ENCODE results near the gene ADGRL3. TPM values are rescaled to one million over a fixed set of nuclear protein-coding genes. Genes with fewer than 3 reads are reported as not detected.
"Not testable (repeated sequence)": the region's sequence is repeated elsewhere in the genome, so short reads cannot be mapped to it uniquely, and the experiment has no call there.

ADGRL3 gene
- total RNA-seq, 1 donor = under 0.01 TPM

DNA sequence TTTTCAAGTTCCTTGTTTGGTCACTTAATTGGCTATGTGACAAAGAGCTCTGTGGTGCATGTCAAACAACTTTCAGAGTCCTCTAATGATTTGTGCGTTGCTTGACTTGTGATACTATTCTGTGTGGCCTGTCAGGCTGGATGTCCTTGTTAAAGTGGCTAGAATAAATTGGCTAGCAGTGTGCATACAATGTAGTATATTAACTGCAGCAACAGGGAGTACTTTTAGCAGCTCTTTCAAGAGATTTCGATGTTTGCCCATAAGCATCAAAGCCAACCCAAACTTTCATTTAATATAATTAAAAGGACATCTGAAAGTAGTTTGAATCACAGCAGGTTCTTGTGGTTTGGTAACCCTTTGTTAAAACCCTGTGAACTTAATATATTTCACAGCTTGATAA is 718.9 kb downstream of the ADGRL3 start:
- Histone ChIP-seq H3K27me3 (ENCODE audit: insufficient read depth, low read length) (no peaks in the 10 kb centered on the region), H3K4me1 (ENCODE audit: insufficient read depth, low read length) (no peaks in the 10 kb centered on the region), H3K9me3 (ENCODE audit: low read depth, low read length) (no peaks in the 10 kb centered on the region), H3K4me3 (ENCODE audit: low read length) (no peak overlapping the region)

DNA sequence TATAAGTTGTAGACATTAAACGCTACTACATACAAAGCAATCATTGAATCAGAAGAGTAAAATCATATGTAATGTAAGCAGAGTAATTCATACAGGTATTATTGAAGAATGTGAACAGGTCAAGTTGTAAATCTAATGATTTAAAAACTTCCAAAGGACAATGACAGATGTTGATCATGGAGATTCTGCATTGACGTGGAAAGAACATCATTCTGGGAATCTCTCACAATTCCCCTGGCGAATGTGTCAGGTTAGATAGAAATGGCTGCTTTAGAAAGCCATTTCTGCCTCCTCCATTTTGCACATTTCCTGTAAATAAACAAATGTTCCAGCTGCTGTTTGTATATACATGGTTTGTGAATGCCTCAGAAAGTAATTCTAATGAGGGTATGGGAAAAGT is 719.4 kb downstream of the ADGRL3 start:
- H3K27me3 ChIP-seq (ENCODE audit: insufficient read depth, low read length) = no peaks in the 10 kb centered on the region
- H3K4me1 ChIP-seq (ENCODE audit: insufficient read depth, low read length) = no peaks in the 10 kb centered on the region
- no peak overlapping the region for H3K4me3 ChIP-seq (ENCODE audit: low read length)
- H3K9me3 ChIP-seq (ENCODE audit: low read depth, low read length) = no peaks in the 10 kb centered on the region

DNA sequence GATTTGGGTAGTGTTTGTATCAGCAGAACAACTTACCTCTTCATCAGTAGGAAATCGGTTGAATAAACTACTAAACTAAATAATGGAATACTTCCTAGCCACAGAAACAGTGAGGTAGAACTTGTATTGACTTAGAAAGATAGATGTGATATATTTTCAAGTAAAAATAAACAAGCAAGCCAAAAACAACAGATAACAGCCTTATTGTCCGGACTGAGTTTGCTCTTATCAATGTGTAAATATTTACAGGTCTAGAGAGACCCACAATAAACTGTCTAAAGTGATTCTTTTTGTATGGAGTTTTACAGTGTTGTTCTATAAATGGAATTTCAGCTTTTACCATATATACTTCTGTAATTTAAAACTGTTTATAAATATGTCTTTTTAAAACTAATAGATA is 721.8 kb downstream of the ADGRL3 start:
- H3K27me3 ChIP-seq (ENCODE audit: insufficient read depth, low read length) = no peaks in the 10 kb centered on the region

DNA sequence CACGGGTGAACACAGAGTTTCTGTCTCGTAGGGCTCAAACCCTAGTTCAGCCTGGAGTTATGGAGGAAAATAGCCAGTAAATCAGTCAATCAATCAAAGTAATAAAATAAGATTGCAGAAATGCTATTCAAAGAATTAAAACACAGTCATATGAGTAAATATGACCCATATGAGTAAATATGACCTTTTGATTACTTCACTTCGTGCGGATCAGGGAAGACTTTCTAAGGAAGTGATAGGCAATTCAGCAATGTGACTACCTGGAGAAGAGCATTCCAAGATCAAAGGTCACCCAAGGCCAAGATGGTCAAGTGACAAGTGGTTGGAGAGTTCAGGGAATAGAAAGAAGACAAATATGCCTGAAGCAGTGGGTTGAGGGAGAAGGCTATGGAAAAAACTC is 722.6 kb downstream of the ADGRL3 start:
- H3K4me3 ChIP-seq (ENCODE audit: low read length) = no peak overlapping the region
- no peaks in the 10 kb centered on the region for H3K27me3 ChIP-seq (ENCODE audit: insufficient read depth, low read length)
- H3K9me3 ChIP-seq (ENCODE audit: low read depth, low read length) = no peaks in the 10 kb centered on the region
- no peaks in the 10 kb centered on the region for H3K4me1 ChIP-seq (ENCODE audit: insufficient read depth, low read length)

More for the DNA sequence above, 721.8 kb downstream of the ADGRL3 start:
- H3K9me3 ChIP-seq (ENCODE audit: low read depth, low read length) = no peaks in the 10 kb centered on the region
- no peak overlapping the region for H3K4me3 ChIP-seq (ENCODE audit: low read length)
- no peaks in the 10 kb centered on the region for H3K4me1 ChIP-seq (ENCODE audit: insufficient read depth, low read length)

DNA sequence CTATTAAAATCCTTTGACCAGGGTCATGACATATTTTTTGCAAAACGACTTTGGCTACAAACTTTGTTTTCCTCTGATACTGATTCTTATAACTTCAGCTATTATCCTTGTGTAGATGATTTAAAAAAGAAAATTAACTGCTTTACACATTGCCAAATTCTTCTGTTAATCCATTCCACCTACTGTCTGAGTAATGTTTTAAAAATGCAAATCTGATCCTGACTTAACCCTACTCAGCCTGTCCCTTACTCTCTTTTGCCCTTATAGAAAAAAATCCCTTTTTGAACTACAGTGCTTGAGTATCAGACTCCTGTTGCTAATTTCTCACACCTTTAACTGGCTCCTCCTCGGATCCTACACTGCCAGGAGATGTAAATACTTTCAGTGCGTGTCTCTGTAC is 723.1 kb downstream of the ADGRL3 start:
- H3K27me3 ChIP-seq (ENCODE audit: insufficient read depth, low read length) = no peaks in the 10 kb centered on the region
- H3K9me3 ChIP-seq (ENCODE audit: low read depth, low read length) = no peaks in the 10 kb centered on the region
- H3K4me3 ChIP-seq (ENCODE audit: low read length) = no peak overlapping the region
- H3K4me1 ChIP-seq (ENCODE audit: insufficient read depth, low read length) = no peaks in the 10 kb centered on the region

DNA sequence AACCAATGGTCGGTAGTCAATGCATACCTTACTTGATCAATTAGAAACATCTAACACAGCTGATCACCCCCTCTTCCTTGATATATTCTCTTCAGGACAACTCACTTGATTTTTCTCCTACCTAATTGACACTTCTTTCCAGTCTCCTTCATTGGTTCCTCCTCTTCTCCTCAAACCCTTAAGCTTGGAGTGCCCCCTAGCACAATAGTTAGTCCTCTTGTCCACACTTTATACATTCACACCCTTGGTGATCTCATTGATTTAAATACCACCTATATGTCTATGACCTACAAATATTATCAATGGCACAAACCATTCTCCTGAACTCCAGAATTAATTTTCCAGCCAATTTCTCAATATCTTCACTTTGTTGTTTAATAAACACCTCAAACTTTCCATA is 724.0 kb downstream of the ADGRL3 start:
- Histone ChIP-seq H3K4me3 (ENCODE audit: low read length) (no peak overlapping the region), H3K9me3 (ENCODE audit: low read depth, low read length) (no peaks in the 10 kb centered on the region), H3K27me3 (ENCODE audit: insufficient read depth, low read length) (no peaks in the 10 kb centered on the region), H3K4me1 (ENCODE audit: insufficient read depth, low read length) (no peaks in the 10 kb centered on the region)

DNA sequence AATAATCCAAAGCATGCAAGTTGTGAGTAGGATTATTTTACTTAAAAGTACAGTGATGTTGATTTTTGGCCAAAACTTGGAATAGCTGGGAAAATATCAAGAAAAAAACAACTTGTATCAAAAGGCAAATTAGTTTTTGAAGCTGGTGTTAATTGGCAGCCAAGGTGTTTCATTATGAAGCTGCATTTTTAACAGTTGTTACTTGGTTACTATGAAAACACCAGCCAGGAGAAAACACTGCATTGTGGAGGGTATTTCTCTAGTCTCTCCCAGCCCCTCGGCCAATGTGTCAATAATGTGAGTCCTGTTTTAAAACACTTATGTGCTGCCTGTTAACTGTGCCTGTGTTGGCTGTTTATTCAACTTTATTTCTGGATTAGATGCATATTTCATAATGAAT is 733.4 kb downstream of the ADGRL3 start:
- Histone ChIP-seq H3K9me3 (ENCODE audit: low read depth, low read length) (no peaks in the 10 kb centered on the region), H3K4me3 (ENCODE audit: low read length) (no peak overlapping the region), H3K4me1 (ENCODE audit: insufficient read depth, low read length) (no peaks in the 10 kb centered on the region), H3K27me3 (ENCODE audit: insufficient read depth, low read length) (no peaks in the 10 kb centered on the region)

DNA sequence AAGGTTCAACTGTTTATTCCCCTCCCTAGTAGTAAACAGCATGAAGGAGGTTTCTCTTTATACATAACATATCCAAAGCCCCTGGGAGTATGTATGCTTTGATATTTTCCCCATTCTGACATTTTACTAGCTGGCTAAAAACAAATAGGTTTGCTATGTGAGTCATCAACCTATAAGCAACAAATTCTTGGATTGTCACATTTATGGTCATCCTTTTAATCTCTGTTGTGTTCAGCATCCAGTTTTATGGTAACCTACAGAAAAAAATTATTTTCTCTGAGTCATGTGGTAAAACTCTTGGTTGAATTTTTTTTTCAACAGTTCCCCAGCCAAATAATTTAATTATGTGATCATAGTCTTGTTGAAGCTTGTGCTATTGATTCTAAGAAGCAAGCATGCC is 734.1 kb downstream of the ADGRL3 start:
- no peaks in the 10 kb centered on the region for H3K9me3 ChIP-seq (ENCODE audit: low read depth, low read length)
- no peaks in the 10 kb centered on the region for H3K27me3 ChIP-seq (ENCODE audit: insufficient read depth, low read length)
- H3K4me3 ChIP-seq (ENCODE audit: low read length) = no peak overlapping the region
- no peaks in the 10 kb centered on the region for H3K4me1 ChIP-seq (ENCODE audit: insufficient read depth, low read length)

DNA sequence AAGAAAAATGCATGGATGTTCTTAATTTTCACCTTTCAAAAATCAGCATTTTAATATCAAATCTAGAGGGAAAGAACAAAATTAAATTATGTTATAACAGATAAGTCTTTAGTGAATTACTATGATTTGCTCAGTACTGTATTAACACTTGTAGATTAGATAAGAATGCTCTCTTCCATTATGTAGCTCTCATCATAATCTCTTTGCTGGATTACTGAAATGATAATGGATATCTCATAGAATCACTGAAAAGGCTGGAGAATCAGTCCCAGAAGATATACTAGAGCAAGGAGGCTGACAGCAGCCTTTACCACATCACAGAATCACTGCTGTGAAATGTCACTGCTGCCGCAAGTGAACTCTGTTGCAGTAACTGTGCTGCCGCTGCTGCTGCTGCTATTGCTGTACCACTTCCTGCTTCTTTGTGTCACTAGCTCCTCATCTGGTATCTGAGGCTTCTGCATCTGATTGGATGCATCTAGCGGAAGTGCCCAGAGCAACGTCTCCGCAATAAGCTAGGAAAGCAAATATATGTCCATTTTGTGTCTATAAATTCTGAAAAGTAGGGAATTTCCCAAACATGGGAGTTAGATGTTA is 738.2 kb downstream of the ADGRL3 start:
- Histone ChIP-seq H3K4me3 (ENCODE audit: low read length) (no peak overlapping the region), H3K4me1 (ENCODE audit: insufficient read depth, low read length) (no peaks in the 10 kb centered on the region), H3K27me3 (ENCODE audit: insufficient read depth, low read length) (no peaks in the 10 kb centered on the region), H3K9me3 (ENCODE audit: low read depth, low read length) (no peaks in the 10 kb centered on the region)

DNA sequence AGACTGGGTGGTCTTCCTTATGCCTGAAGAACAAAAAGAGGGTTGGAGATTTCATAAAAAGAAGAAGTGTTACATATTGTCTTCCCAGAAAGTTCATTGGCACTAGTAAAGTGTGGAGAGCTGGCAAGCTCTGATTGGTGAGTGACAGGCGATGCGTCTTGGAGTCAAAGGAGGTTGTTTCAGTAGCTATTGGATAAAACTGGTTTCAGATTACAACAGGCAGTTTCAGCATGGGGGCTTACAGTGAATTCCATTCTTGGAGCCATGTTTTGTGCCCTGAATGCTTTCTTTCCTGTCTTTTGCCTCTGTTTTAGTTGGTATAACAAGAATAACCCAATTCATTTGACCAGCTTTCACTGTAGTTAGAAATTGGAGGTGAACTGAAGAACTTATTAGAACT is 750.5 kb downstream of the ADGRL3 start:
- H3K4me1 ChIP-seq (ENCODE audit: insufficient read depth, low read length) = no peaks in the 10 kb centered on the region
- H3K9me3 ChIP-seq (ENCODE audit: low read depth, low read length) = no peaks in the 10 kb centered on the region
- H3K27me3 ChIP-seq (ENCODE audit: insufficient read depth, low read length) = no peaks in the 10 kb centered on the region
- no peak overlapping the region for H3K4me3 ChIP-seq (ENCODE audit: low read length)

DNA sequence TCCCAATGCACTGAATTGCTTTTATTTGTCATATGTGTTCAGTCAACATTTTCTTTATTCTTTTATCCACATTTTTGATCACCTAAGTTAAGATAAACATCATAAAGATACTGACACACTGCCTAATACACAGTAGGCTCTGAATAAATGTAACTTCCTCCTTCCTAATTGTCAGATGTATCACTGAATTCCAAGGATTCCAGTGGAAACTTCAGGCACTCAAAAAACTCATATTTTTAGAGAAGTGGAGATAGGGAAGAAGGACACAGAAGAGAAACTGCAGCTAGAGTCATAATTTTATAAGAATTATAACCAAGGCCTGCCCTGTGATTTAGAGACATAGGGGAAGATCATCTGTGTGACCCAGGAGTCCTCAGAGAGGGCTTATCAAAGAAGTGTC is 753.3 kb downstream of the ADGRL3 start:
- H3K4me1 ChIP-seq (ENCODE audit: insufficient read depth, low read length) = no peaks in the 10 kb centered on the region
- no peaks in the 10 kb centered on the region for H3K9me3 ChIP-seq (ENCODE audit: low read depth, low read length)
- no peaks in the 10 kb centered on the region for H3K27me3 ChIP-seq (ENCODE audit: insufficient read depth, low read length)
- no peak overlapping the region for H3K4me3 ChIP-seq (ENCODE audit: low read length)

DNA sequence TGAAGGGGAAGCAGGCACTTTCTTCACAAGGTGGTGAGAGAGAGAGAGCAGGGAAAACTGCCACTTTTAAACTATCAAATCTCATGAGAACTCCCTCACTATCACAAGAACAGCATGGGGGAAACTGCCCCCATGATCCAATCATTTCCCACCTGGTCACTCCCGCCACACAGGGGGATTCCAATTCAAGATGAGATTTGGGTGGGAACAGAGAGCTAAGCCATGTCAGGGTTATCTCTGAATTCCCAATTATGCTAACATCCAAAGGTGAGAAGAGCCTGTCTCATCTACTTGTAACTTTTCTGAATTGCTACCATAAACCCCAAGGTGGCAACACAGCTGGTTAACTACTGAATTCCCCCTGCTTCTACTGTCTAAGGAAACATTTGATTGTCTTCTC is 758.5 kb downstream of the ADGRL3 start:
- Histone ChIP-seq H3K27me3 (ENCODE audit: insufficient read depth, low read length) (no peaks in the 10 kb centered on the region), H3K4me1 (ENCODE audit: insufficient read depth, low read length) (no peaks in the 10 kb centered on the region), H3K4me3 (ENCODE audit: low read length) (no peak overlapping the region), H3K9me3 (ENCODE audit: low read depth, low read length) (no peaks in the 10 kb centered on the region)

DNA sequence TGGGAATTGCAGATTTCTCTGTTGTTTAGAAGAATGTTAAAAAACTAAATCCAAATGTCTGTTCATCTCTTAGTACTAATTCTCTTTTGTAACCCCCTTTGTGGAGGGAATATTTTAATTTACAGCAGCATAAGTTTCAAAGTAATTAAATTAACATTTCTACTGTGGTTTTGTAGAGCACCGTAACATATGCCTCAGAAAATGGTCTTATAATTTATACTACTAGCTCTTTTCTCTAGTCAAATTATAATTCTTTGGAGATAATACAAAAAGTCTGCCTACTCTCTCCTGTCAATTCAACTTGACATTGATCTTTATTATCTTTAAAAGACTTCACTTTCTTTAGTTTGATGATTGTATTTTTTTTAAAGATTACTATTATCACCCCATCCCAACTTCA is 759.0 kb downstream of the ADGRL3 start:
- Histone ChIP-seq H3K9me3 (ENCODE audit: low read depth, low read length) (no peaks in the 10 kb centered on the region), H3K4me1 (ENCODE audit: insufficient read depth, low read length) (no peaks in the 10 kb centered on the region), H3K4me3 (ENCODE audit: low read length) (no peak overlapping the region), H3K27me3 (ENCODE audit: insufficient read depth, low read length) (no peaks in the 10 kb centered on the region)

DNA sequence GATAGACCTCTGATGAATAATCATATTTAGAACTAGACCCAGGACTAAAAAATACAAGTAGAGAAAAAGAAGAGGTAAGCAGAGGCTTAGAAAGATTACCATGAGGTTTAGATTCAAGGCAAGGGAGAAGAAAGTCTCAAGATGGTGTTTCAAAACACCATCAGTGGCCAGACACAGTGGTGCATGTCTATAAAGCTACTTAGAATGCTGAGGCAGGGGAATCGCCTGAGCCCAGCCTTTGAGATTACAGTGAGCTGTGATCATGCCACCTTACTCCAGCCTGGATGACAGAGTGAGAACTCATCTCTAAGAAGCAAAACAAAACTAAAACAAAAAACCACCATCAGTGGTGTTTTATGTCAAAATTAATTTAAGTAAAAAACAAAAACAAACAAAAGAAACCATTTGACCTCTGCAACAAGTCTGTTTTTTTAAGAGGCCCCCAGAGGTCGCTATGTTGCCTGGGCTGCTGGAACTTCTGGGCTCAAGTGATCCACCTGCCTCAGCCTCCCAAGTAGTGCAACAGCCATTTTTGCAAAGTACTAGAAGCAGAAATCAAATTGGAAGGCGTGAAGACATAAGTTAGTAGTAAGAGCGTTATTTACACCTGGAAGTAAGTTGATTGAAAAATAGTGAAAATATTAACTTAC is 784.3 kb downstream of the ADGRL3 start:
- H3K4me3 ChIP-seq (ENCODE audit: low read length) = no peak overlapping the region
- H3K9me3 ChIP-seq (ENCODE audit: low read depth, low read length) = no peaks in the 10 kb centered on the region
- no peaks in the 10 kb centered on the region for H3K4me1 ChIP-seq (ENCODE audit: insufficient read depth, low read length)
- no peaks in the 10 kb centered on the region for H3K27me3 ChIP-seq (ENCODE audit: insufficient read depth, low read length)

DNA sequence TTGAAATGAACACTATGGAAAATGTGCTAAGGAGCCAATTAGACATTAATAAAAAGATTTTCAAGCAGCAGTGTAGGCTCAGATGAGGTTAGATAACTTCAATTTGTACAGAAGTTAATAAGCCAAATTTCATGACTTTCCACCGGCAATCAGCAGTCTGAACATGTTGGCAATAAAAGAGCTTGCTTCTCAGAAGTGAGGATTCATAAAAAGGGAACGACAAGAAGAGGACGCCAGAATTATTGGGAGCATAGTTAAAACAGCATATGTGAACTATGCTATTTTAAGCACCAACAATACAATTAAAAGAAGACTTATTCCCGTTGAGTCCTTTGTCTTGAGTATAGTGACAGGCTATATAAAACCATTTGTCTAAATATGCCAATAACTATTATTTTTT is 785.3 kb downstream of the ADGRL3 start:
- Histone ChIP-seq H3K4me3 (ENCODE audit: low read length) (no peak overlapping the region), H3K27me3 (ENCODE audit: insufficient read depth, low read length) (no peaks in the 10 kb centered on the region), H3K4me1 (ENCODE audit: insufficient read depth, low read length) (no peaks in the 10 kb centered on the region), H3K9me3 (ENCODE audit: low read depth, low read length) (no peaks in the 10 kb centered on the region)

DNA sequence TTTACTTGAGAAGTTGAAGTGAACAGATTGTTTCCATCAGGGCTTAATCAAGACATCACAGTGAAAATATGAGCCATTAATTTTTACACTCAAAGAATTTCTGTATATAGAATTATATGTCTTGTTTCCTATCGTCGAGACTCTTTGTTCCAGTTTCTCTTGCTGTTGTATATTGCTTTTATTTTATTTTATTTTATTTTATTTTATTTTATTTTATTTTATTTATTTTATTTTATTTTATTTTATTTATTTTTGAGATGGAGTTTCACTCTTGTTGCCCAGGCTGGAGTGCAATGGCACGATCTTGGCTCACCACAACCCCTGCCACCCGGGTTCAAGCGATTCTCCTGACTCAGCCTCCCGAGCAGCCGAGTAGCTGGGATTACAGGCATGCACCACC is 786.8 kb downstream of the ADGRL3 start:
- H3K27me3 ChIP-seq (ENCODE audit: insufficient read depth, low read length); H3K9me3 ChIP-seq (ENCODE audit: low read depth, low read length); H3K4me1 ChIP-seq (ENCODE audit: insufficient read depth, low read length); H3K4me3 ChIP-seq (ENCODE audit: low read length): not testable (repeated sequence)
